KMS-11 (cell line): ENCODE measurements around the gene RALGDS.

Source experiments
- H2AFZ ChIP-seq: fragments of 200-600 bp; sonication (generic); 2 replicates; pipeline ENCODE4 v1.6.1; 2016; ENCODE audit warnings: antibody characterized with exemption, mixed run types, low read depth
- H3K27ac ChIP-seq: fragments of 200-600 bp; sonication (generic); 2 replicates; pipeline ENCODE4 v1.6.1; 2016; ENCODE audit warnings: mild to moderate bottlenecking, mixed run types
- H3K27me3 ChIP-seq: fragments of 200-600 bp; sonication (generic); 2 replicates; pipeline ENCODE4 v1.6.1; 2017; ENCODE audit warnings: mild to moderate bottlenecking, low read depth, mixed run types, moderate library complexity; ENCODE audit not compliant: insufficient read depth
- H3K36me3 ChIP-seq: fragments of 200-600 bp; sonication (generic); 2 replicates; pipeline ENCODE4 v1.6.1; 2017; ENCODE audit warnings: mild to moderate bottlenecking, mixed run types; ENCODE audit not compliant: insufficient read depth
- H3K4me1 ChIP-seq: fragments of 200-600 bp; sonication (generic); 2 replicates; pipeline ENCODE4 v1.6.1; 2016; ENCODE audit warnings: mild to moderate bottlenecking, low read depth, mixed run types; ENCODE audit not compliant: poor library complexity, severe bottlenecking
- H3K4me2 ChIP-seq: fragments of 200-600 bp; sonication (generic); 2 replicates; pipeline ENCODE4 v1.7.0; 2016; ENCODE audit warnings: mild to moderate bottlenecking, mixed run types
- H3K4me3 ChIP-seq: fragments of 200-600 bp; sonication (generic); IDR thresholded peaks from 2 replicates; pipeline ENCODE4 v1.6.1; 2017; ENCODE audit warnings: low read depth, low read length, mixed read lengths; ENCODE audit not compliant: insufficient read depth
- H3K79me2 ChIP-seq: fragments of 200-600 bp; sonication (generic); 2 replicates; pipeline ENCODE4 v1.6.1; 2016; ENCODE audit warnings: low read depth, mixed run types; ENCODE audit not compliant: insufficient read depth
- H3K9ac ChIP-seq: fragments of 200-600 bp; sonication (generic); 2 replicates; pipeline ENCODE4 v1.6.1; 2016; ENCODE audit warnings: mild to moderate bottlenecking, mixed run types
- H4K20me1 ChIP-seq: fragments of 200-600 bp; sonication (generic); 2 replicates; pipeline ENCODE4 v1.6.1; 2016; ENCODE audit warnings: mild to moderate bottlenecking, mixed run types; ENCODE audit not compliant: insufficient read depth
- CTCF ChIP-seq: fragments of 200-600 bp; sonication (generic); conservative IDR thresholded peaks from 2 replicates; pipeline ENCODE4 v1.6.1; 2017; ENCODE audit warnings: low read depth, mild to moderate bottlenecking, antibody characterized with exemption, low read length, moderate library complexity, mixed read lengths

RALGDS gene

GRCh38 chr9:133119103-133119845 is 1.8 kb downstream of the RALGDS start:
- Histone ChIP-seq H3K27ac (no peak overlapping the region), H3K9ac (no peak overlapping the region), H3K27me3 (no peaks in the 10 kb centered on the region), H3K36me3 (no peaks in the 10 kb centered on the region), H3K4me2 (no peak overlapping the region; the same call in 1 of the 2 replicates), H3K4me3 (no peak overlapping the region), H2AFZ (no peak overlapping the region), H3K79me2 (no peaks in the 10 kb centered on the region), H4K20me1 (no peaks in the 10 kb centered on the region), H3K4me1 (peaks cover 5% of the 10 kb centered on the region)
- TF ChIP-seq CTCF: no peak

- Histone ChIP-seq H3K4me2 (no peak overlapping the region), H4K20me1 (no peaks in the 10 kb centered on the region), H3K27me3 (no peaks in the 10 kb centered on the region), H2AFZ (no peak overlapping the region), H3K27ac (no peak overlapping the region), H3K36me3 (no peaks in the 10 kb centered on the region), H3K4me3 (no peak overlapping the region), H3K79me2 (no peaks in the 10 kb centered on the region), H3K9ac (no peak overlapping the region), H3K4me1 (peaks cover 5% of the 10 kb centered on the region)
- no peak for TF ChIP-seq CTCF
These were observed 2.5 kb downstream of the RALGDS start for GRCh38 chr9:133118568-133118967.

GRCh38 chr9:133118179-133118520 is 2.9 kb downstream of the RALGDS start:
- H3K79me2 ChIP-seq: no peaks in the 10 kb centered on the region
- no peak for TF ChIP-seq CTCF
- H3K4me1 ChIP-seq: peaks cover 5% of the 10 kb centered on the region
- no peaks in the 10 kb centered on the region for H4K20me1 ChIP-seq
- no peaks in the 10 kb centered on the region for H3K36me3 ChIP-seq
- H3K27me3 ChIP-seq: no peaks in the 10 kb centered on the region
- no peak overlapping the region for H3K9ac ChIP-seq
- no peak overlapping the region for H3K4me3 ChIP-seq
- no peak overlapping the region for H3K4me2 ChIP-seq
- H3K27ac ChIP-seq: no peak overlapping the region
- H2AFZ ChIP-seq: no peak overlapping the region

- no peak overlapping the region for H2AFZ ChIP-seq
- H4K20me1 ChIP-seq: no peaks in the 10 kb centered on the region
- no peak overlapping the region for H3K27ac ChIP-seq
- H3K4me3 ChIP-seq: no peak overlapping the region
- no peaks in the 10 kb centered on the region for H3K36me3 ChIP-seq
- no peaks in the 10 kb centered on the region for H3K27me3 ChIP-seq
- TF ChIP-seq CTCF: no peak
- H3K4me2 ChIP-seq: no peak overlapping the region
- peaks cover 5% of the 10 kb centered on the region for H3K4me1 ChIP-seq
- H3K9ac ChIP-seq: no peak overlapping the region
- no peaks in the 10 kb centered on the region for H3K79me2 ChIP-seq
These were observed 3.5 kb downstream of the RALGDS start for GRCh38 chr9:133117271-133118178.
